IMR-90 (cell line): ENCODE measurements around the gene FKBP4.

Source experiments
- BHLHE40 ChIP-seq: fragments of 150-350 bp; IDR thresholded peaks from 2 replicates; pipeline ENCODE4 v1.6.1; 2016; ENCODE audit warnings: mild to moderate bottlenecking, low read depth, low read length
- CEBPB ChIP-seq: IDR thresholded peaks from 2 replicates; pipeline ENCODE4 v1.6.1; 2012; ENCODE audit warnings: low read depth, low read length, improper control_type of control experiment
- MXI1 ChIP-seq: IDR thresholded peaks from 2 replicates; pipeline ENCODE4 v1.6.1; 2012; ENCODE audit warnings: low read depth, mild to moderate bottlenecking, low read length, moderate library complexity, borderline replicate concordance
- POLR2A ChIP-seq: IDR thresholded peaks from 2 replicates; pipeline ENCODE4 v1.6.1; 2012; ENCODE audit warnings: mild to moderate bottlenecking, low read depth, low read length
- RAD21 ChIP-seq: IDR thresholded peaks from 2 replicates; pipeline ENCODE4 v1.6.1; 2012; ENCODE audit warnings: low read length, improper control_type of control experiment
- RFX5 ChIP-seq: IDR thresholded peaks from 2 replicates; pipeline ENCODE4 v1.8.0; 2012; ENCODE audit warnings: low read depth, mild to moderate bottlenecking, low read length, moderate library complexity
- SMC3 ChIP-seq: fragments of 150-350 bp; IDR thresholded peaks from 2 replicates; pipeline ENCODE4 v1.6.1; 2016; ENCODE audit warnings: low read depth, mild to moderate bottlenecking, antibody characterized with exemption, low read length, moderate library complexity
- USF2 ChIP-seq: fragments of 150-350 bp; IDR thresholded peaks from 2 replicates; pipeline ENCODE4 v1.6.1; 2017; ENCODE audit warnings: mild to moderate bottlenecking, antibody characterized with exemption, low read length, low read depth
- TF ChIP-seq, protein P1 (sequence below): conservative IDR thresholded peaks from 2 replicates; pipeline ENCODE4 v1.5.1; 2012; ENCODE audit warnings: mild to moderate bottlenecking, low read depth, low read length, improper control_type of control experiment

DNA sequence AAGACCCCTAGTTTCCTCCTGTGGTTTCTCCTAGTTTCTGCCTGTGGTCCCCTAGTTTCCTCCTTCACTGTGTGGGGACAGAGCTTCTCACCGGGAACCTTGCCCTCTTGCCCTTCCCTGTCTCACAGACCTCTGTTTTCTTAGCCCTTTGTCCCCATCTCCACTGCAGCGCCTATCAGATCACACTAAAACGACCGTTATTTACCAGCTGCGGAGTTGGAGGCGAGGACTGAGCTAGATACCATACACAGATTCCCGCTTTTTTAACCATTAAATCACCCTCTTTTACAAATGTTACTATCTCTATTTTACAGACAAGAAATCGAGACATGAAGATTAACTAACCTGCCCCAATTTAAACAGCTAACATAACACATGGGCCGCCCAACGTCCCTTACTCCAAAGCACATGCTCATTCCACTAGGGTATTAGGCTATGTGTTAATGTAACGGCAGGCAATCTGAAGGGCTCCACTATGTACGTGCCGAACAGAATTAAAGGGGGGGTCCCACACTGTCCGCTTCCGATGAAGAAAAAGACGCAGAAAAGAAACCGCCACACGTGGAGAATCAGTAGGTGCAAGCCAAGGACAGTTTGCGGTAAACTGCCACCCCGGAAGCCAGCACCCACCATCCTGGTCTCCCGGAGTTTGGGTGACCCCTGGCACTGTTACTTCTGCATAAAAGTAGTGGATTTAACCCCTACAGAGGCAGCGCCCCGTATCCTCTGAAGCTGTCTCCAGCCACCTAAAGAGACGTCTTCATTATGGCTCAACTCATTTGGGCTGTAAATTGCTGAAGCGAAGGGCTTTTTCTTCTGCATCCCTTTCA is 1.9 kb upstream of the FKBP4 start:
- no peak for TF ChIP-seq POLR2A
- TF ChIP-seq, protein P1, sequence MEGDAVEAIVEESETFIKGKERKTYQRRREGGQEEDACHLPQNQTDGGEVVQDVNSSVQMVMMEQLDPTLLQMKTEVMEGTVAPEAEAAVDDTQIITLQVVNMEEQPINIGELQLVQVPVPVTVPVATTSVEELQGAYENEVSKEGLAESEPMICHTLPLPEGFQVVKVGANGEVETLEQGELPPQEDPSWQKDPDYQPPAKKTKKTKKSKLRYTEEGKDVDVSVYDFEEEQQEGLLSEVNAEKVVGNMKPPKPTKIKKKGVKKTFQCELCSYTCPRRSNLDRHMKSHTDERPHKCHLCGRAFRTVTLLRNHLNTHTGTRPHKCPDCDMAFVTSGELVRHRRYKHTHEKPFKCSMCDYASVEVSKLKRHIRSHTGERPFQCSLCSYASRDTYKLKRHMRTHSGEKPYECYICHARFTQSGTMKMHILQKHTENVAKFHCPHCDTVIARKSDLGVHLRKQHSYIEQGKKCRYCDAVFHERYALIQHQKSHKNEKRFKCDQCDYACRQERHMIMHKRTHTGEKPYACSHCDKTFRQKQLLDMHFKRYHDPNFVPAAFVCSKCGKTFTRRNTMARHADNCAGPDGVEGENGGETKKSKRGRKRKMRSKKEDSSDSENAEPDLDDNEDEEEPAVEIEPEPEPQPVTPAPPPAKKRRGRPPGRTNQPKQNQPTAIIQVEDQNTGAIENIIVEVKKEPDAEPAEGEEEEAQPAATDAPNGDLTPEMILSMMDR, result no peak
- TF ChIP-seq MXI1, result no peak
- TF ChIP-seq CEBPB, result no peak
- TF ChIP-seq RAD21, result no peak
- no peak for TF ChIP-seq USF2
- TF ChIP-seq RFX5, result no peak
- TF ChIP-seq BHLHE40, result no peak
- no peak for TF ChIP-seq SMC3
